Measurements from ENCODE around the gene GYS1. TPM values are rescaled to one million over a fixed set of nuclear protein-coding genes. Genes with fewer than 3 reads are reported as not detected.

GYS1 gene
- total RNA-seq, 1 experiment from 2014 or later: 20.2 TPM

- Histone ChIP-seq H3K9me3 (ENCODE audit: control insufficient read depth, insufficient read depth, low read depth, low read length) (no peaks in the 10 kb centered on the region), H3K4me3 (ENCODE audit: low read depth in 2 of 2, low read length in 2 of 2) (no peak overlapping the region), H3K27me3 (ENCODE audit: control insufficient read depth, insufficient read depth, low read length) (no peaks in the 10 kb centered on the region), H3K27ac (ENCODE audit: low read length) (no peak overlapping the region; the same call in 1 of the 2 replicates), H3K4me1 (ENCODE audit: control insufficient read depth, insufficient read depth, low read length) (peaks cover 30% of the 10 kb centered on the region), H3K36me3 (ENCODE audit: control insufficient read depth, insufficient read depth, low read length) (no peaks in the 10 kb centered on the region; the same call in 1 of the 2 replicates)
- ChIA-PET CTCF (interaction anchor here (0.8 kb wide), 1 partner anchor 9 kb away, joined by 3 read pairs; no protein-coding TSS in a partner anchor), POLR2A (interaction anchor here (0.6 to 0.7 kb wide), 3 partner anchors 9 to 296 kb away, joined by 3 to 12 read pairs (median 4); no protein-coding TSS in a partner anchor)
- DNase-seq (ENCODE audit: low read depth, low spot score) (no peak), ATAC-seq (no peak)
- in situ Hi-C loops (cut with HindIII; ENCODE audit: low pct_unique_long_range_greater_than_20kb, low sequenced_read_pairs) (no loop called here), intact Hi-C loops (cut with micrococcal nuclease; ENCODE audit: unreplicated experiment) (no loop called here)
- TF ChIP-seq POLR2AphosphoS5 (IDR thresholded peaks at IDR 0.05; ENCODE audit: low read depth, low read length): no peak
- BruUV-seq (replicated peaks): no TSS peak
These were observed 32.0 kb downstream of the GYS1 start for GRCh38 chr19:48961051-48961649.

- H3K4me3 ChIP-seq (ENCODE audit: low read depth in 2 of 2, low read length in 2 of 2): no peak overlapping the region
- CTCF ChIA-PET: interaction anchor here (0.6 kb wide), 1 partner anchor 146 kb away, joined by 3 read pairs; no protein-coding TSS in a partner anchor
- peaks cover 32% of the 10 kb centered on the region for H3K4me1 ChIP-seq (ENCODE audit: control insufficient read depth, insufficient read depth, low read length)
- H3K36me3 ChIP-seq (ENCODE audit: control insufficient read depth, insufficient read depth, low read length): no peaks in the 10 kb centered on the region
- ATAC-seq (no peak), DNase-seq (ENCODE audit: low read depth, low spot score) (no peak)
- no peak overlapping the region for H3K27ac ChIP-seq (ENCODE audit: low read length)
- intact Hi-C loops (cut with micrococcal nuclease; ENCODE audit: unreplicated experiment) (no loop called here), in situ Hi-C loops (cut with HindIII; ENCODE audit: low pct_unique_long_range_greater_than_20kb, low sequenced_read_pairs) (no loop called here)
- BruUV-seq (replicated peaks): no TSS peak
- no peaks in the 10 kb centered on the region for H3K27me3 ChIP-seq (ENCODE audit: control insufficient read depth, insufficient read depth, low read length)
- POLR2A ChIA-PET: interaction anchor here (0.6 kb wide), 2 partner anchors 17 to 73 kb away, joined by 5 to 7 read pairs; no protein-coding TSS in a partner anchor
- no peaks in the 10 kb centered on the region for H3K9me3 ChIP-seq (ENCODE audit: control insufficient read depth, insufficient read depth, low read depth, low read length)
- TF ChIP-seq SIN3A (IDR thresholded peaks at IDR 0.05; ENCODE audit: borderline replicate concordance, insufficient read depth, low read depth, low read length): no peak
- TF ChIP-seq CTCF (IDR thresholded peaks at IDR 0.05): no peak
- TF ChIP-seq REST (IDR thresholded peaks at IDR 0.05; ENCODE audit: insufficient read depth in 1 of 2, low read depth in 2 of 2, low read length in 1 of 2): no peak
- no peak for TF ChIP-seq POLR2AphosphoS5 (IDR thresholded peaks at IDR 0.05; ENCODE audit: low read depth, low read length)
These were observed 33.5 kb downstream of the GYS1 start for GRCh38 chr19:48959341-48960239.

- TF ChIP-seq REST (IDR thresholded peaks at IDR 0.05; ENCODE audit: insufficient read depth in 1 of 2, low read depth in 2 of 2, low read length in 1 of 2) (no peak), POLR2AphosphoS5 (IDR thresholded peaks at IDR 0.05; ENCODE audit: low read depth, low read length) (no peak), CTCF (IDR thresholded peaks at IDR 0.05) (no peak), TCF7L2 (IDR thresholded peaks at IDR 0.05; ENCODE audit: low read depth, low read length) (no peak), SIN3A (IDR thresholded peaks at IDR 0.05; ENCODE audit: borderline replicate concordance, insufficient read depth, low read depth, low read length) (no peak)
- no peaks in the 10 kb centered on the region for H3K27me3 ChIP-seq (ENCODE audit: control insufficient read depth, insufficient read depth, low read length)
- in situ Hi-C loops (cut with HindIII; ENCODE audit: low pct_unique_long_range_greater_than_20kb, low sequenced_read_pairs) (no loop called here), intact Hi-C loops (cut with micrococcal nuclease; ENCODE audit: unreplicated experiment) (no loop called here)
- ChIA-PET CTCF (no interaction called here), POLR2A (no interaction called here)
- DNase-seq (ENCODE audit: low read depth, low spot score) (no peak), ATAC-seq (no peak)
- no peak overlapping the region for H3K4me3 ChIP-seq (ENCODE audit: low read depth in 2 of 2, low read length in 2 of 2)
- no peak overlapping the region for H3K27ac ChIP-seq (ENCODE audit: low read length)
- no TSS peak for BruUV-seq (replicated peaks)
- no peaks in the 10 kb centered on the region for H3K36me3 ChIP-seq (ENCODE audit: control insufficient read depth, insufficient read depth, low read length)
- peaks cover 18% of the 10 kb centered on the region for H3K4me1 ChIP-seq (ENCODE audit: control insufficient read depth, insufficient read depth, low read length)
- H3K9me3 ChIP-seq (ENCODE audit: control insufficient read depth, insufficient read depth, low read depth, low read length): no peaks in the 10 kb centered on the region
These were observed 35.1 kb downstream of the GYS1 start for GRCh38 chr19:48958006-48958405.

All from Panc1 (cell line).